ENCODE results near the gene DYTN. TPM values are rescaled to one million over a fixed set of nuclear protein-coding genes. Genes with fewer than 3 reads are reported as not detected.

The DYTN gene, protein sequence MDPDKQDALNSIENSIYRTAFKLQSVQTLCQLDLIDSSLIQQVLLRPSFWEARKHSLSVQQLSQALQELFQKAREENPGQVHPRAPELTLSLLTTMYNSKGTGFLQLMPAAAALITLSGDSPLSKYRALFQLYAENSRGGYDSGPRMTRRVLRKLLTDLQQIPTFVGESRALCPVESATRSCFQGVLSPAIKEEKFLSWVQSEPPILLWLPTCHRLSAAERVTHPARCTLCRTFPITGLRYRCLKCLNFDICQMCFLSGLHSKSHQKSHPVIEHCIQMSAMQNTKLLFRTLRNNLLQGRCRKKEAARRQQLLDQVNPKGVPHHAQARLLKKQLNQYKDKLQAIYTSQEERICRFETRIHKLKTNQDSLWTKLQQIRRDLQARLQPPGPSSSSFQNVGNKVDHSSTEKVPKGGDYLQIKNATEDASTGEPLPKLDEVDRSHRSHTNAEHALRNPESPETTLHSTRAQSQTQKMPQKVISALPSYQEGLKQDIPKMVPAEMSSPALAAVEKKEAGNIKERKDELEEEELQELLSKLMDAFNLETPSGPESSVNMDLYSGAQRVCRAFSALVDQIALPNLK
- total RNA-seq = not detected in 2 replicates

DNA sequence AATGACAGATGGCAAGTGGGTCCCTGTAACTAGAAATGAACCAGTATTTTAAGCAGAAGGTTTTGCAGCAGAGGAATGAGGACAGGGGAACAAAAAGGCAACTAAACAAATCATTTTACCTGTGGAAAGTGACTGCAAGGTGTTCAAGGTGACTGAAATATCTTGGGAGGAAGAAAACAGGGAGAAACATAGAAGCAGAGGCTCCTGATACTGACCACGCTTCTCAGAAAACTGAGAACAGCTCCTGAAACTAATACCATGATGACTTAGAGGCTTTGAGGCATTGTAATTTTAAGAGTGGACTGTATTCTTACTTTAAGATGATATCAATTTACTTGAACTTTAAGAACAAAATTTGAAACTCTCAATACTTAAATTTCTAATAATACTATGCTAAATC, at the start of gene DYTN:
DYTN (minus strand) TSS at position 101 of the 400 bp plus-strand sequence. CDS start 117 bp downstream, outside the sequence.

DNA sequence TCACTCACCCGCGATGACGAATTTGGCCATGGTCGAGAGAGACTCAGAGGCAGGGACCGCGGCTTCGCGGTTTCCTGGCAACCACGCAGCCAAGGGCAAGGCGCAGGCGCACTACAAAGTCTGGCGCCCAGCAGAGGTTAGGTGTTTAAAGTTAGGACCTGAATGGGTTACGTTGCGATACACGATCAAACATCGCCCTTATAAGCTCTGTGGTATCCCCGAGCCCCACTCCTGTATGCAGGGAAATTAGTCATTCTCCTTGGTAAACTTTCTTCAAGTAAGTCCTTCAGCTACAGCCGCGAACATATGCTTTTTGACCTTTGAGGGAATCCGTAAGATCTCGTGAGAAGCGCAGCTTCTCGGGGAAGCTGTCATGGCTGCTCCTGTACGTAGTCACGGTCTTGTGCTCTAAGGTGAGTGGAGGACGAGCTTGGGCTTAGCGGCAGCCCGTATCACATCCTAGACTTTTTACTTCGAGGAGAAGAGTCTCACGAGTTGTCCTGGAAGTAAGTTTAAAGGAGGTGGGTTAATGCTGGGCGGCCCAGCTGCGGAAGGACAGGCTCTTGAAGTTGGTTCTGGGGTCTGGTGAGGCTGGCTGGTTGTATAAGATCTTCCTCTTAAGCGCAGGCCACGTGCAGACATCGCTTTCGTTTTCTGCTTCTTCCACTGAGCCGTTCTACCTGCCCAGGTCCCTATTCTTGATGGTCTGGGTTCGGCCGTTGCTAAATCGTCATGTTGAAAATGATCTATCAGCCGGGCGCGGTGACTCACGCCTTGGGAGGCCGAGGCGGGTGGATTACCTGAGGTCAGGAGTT, 47.3 kb upstream of the DYTN start, which contains the start of the genes FASTKD2 and MDH1B:
FASTKD2 (plus strand) TSS at position 365 of the 815 bp plus-strand sequence. CDS start 1,088 bp downstream, outside the sequence.
MDH1B (minus strand) TSS at position 87 of the 815 bp plus-strand sequence; CDS start at position 30, 57 bp downstream.

DNA sequence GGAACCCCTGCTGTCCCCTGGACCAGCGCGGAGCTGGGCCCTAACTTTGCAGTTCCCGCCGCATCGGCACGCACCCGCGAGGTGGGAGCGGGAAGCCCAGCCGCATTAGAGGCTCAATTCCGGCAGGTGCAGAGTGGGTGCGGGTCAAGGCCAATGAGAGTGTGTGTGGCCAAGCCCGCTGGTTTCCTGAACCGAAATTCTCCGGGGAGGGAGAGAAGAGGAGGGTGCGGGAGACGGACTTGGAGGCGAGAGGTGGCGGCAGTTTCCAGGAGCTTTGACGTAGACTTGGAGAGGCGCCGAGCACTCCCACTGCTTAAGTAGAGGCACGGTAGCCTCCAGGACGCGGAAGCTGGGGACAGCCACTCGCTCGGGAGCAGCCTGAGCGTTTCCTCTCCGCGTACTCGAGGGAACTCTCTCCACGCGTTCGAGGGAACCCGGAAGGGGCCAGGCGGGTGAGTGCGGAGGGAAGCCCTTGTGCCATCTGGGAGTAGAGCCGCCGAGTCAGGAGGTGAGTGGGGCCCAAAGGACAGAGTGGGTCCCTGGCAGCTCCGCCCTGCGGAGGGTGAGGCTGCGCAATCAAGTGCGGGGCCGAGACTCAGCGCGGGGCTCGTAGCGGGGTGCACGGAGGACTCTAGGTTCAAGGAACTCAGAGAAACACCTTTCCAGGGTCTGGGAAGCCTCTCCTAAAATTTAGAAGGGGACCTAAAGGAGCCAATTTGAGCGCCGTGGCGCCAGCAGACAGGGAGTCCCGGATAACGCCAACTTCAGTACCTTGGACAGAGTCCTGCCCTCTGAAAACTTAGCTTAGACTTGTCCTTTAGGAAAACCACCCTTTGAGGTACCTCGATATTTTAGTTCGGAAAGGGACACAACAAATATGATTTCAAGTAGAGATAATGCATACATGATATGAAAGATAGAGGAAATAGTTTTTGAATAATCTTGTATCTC, 75.8 kb downstream of the DYTN start, which contains the start of gene FAM237A:
FAM237A (plus strand) TSS at position 413 of the 951 bp plus-strand sequence. CDS start 1,750 bp downstream, outside the sequence.

Other genes with a start within 250 kb of the DYTN start
- not detected in 2 replicates for gene FAM237A, start 75.9 kb downstream of the DYTN start, total RNA-seq
- gene MDH1B, start 46.9 kb upstream of the DYTN start, total RNA-seq = 0.43 and 0.93 TPM in 2 replicates
- 12.0 and 17.2 TPM in 2 replicates for gene FASTKD2, start 47.2 kb upstream of the DYTN start, total RNA-seq
- gene CPO, start 221.1 kb upstream of the DYTN start, total RNA-seq = not detected in 2 replicates

All from pericardium fibroblast (primary cell).